ENCODE data around the gene MANSC1.

DNA sequence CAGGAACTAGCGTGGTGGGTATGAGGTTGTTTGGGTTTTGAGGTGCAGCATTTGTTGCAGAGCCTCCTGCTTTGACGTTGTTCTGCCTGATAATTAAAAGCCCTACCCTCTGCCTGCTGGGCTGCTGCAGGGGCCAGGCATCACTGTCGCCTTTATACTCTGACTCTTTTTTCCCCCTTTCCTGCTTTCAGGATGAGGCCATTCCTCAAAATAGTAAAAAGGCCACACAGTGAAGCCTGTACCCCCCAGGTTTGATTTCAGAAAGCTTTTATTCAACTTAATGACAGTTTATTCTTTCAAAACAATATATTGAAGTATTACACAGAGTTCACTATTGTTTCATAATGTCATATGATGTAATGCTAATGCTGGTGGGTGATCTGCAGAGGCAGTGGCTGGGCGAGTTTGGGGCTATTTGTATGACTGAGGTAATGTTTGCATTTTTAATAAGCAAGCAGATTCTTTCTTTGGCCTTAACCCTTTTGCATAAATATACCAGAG, 15.9 kb upstream of the MANSC1 start:
- TF ChIP-seq, protein P1, sequence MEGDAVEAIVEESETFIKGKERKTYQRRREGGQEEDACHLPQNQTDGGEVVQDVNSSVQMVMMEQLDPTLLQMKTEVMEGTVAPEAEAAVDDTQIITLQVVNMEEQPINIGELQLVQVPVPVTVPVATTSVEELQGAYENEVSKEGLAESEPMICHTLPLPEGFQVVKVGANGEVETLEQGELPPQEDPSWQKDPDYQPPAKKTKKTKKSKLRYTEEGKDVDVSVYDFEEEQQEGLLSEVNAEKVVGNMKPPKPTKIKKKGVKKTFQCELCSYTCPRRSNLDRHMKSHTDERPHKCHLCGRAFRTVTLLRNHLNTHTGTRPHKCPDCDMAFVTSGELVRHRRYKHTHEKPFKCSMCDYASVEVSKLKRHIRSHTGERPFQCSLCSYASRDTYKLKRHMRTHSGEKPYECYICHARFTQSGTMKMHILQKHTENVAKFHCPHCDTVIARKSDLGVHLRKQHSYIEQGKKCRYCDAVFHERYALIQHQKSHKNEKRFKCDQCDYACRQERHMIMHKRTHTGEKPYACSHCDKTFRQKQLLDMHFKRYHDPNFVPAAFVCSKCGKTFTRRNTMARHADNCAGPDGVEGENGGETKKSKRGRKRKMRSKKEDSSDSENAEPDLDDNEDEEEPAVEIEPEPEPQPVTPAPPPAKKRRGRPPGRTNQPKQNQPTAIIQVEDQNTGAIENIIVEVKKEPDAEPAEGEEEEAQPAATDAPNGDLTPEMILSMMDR (conservative IDR thresholded peaks at IDR 0.05) = no peak
- TF ChIP-seq EZH2 (IDR thresholded peaks at IDR 0.05; ENCODE audit: low read depth) = no peak

Measured in PC-9 (cell line).